Activated CD4-positive, alpha-beta T cell treated with anti-CD3 and anti-CD28 coated beads, Interleukin-2, amount 10 ng/mL, durations not matched to agents 7 days and 5 days (primary cell): Measurements from ENCODE around the gene MGAT4B. TPM values are rescaled to one million over a fixed set of nuclear protein-coding genes. Genes with fewer than 3 reads are reported as not detected.
A peak's percentile ranks its signal among the peaks of the same experiment; 100 is the strongest.

ENCODE experiments used
- CTCF ChIA-PET: fragments of 350-600 bp; sonication (Branson Sonifier 250); formaldehyde crosslinking; loops from one replicate; lab custom pipeline; 2021; ENCODE audit warnings: antibody characterized with exemption; lab: Charles Lee
- POLR2A ChIA-PET: fragments of 350-600 bp; sonication (Branson Sonifier 250); formaldehyde crosslinking; loops from one replicate; lab custom pipeline; 2021; ENCODE audit warnings: antibody characterized with exemption; lab: Charles Lee
- DNase-seq: peaks from one replicate; pipeline ENCODE4 v3.0.0-alpha.2; 2020
- H3K27ac Mint-ChIP-seq: one replicate; pipeline ENCODE4 v1.8.0; 2021; ENCODE audit warnings: mild to moderate bottlenecking, moderate library complexity, mixed read lengths
- H3K27me3 Mint-ChIP-seq: one replicate; pipeline ENCODE4 v1.8.0; 2021; ENCODE audit warnings: mixed read lengths
- H3K36me3 Mint-ChIP-seq: one replicate; pipeline ENCODE4 v1.8.0; 2021; ENCODE audit warnings: low read depth, mixed read lengths
- H3K4me1 Mint-ChIP-seq: one replicate; pipeline ENCODE4 v1.8.0; 2021; ENCODE audit warnings: mixed read lengths
- H3K4me3 Mint-ChIP-seq: one replicate; pipeline ENCODE4 v1.8.0; 2021; ENCODE audit warnings: mild to moderate bottlenecking, moderate library complexity, mixed read lengths
- H3K9me3 Mint-ChIP-seq: one replicate; pipeline ENCODE4 v1.8.0; 2021; ENCODE audit warnings: mixed read lengths
- total RNA-seq, 2 experiments: library from RNA; stranded (reverse); gene quantifications; one replicate each; pipeline ENCODE4 v1.2.3, GENCODE V29; 2021

The MGAT4B gene
- total RNA-seq, 2 experiments from 2014 or later: 86.2 to 87.7 TPM

DNA sequence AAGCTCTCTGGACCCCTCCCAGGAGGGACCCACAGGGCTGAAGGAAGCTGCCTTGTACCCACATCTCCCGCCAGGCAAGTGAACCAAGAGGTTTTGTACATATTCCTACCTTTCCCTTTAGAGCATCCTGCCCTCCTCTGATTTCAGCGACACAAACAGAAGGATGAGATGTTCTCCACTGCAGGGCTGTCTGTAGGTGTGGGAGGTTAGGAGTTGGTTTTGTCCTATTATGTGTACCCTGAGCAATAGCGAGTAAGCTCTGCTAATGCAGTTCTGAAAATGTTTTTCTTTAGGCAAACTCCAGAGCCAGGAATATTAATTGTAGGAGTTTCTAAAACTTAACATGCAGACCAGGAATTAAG, 27.0 kb upstream of the MGAT4B start:
- Mint-ChIP-seq H3K27ac (no peak overlapping the region), H3K4me1 (peaks cover 20% of the 10 kb centered on the region), H3K4me3 (no peak overlapping the region), H3K9me3 (peaks cover 2% of the 10 kb centered on the region), H3K27me3 (no peaks in the 10 kb centered on the region), H3K36me3 (peaks cover 62% of the 10 kb centered on the region)
- DNase-seq: no peak
- POLR2A ChIA-PET: no interaction called here
- CTCF ChIA-PET: no interaction called here

DNA sequence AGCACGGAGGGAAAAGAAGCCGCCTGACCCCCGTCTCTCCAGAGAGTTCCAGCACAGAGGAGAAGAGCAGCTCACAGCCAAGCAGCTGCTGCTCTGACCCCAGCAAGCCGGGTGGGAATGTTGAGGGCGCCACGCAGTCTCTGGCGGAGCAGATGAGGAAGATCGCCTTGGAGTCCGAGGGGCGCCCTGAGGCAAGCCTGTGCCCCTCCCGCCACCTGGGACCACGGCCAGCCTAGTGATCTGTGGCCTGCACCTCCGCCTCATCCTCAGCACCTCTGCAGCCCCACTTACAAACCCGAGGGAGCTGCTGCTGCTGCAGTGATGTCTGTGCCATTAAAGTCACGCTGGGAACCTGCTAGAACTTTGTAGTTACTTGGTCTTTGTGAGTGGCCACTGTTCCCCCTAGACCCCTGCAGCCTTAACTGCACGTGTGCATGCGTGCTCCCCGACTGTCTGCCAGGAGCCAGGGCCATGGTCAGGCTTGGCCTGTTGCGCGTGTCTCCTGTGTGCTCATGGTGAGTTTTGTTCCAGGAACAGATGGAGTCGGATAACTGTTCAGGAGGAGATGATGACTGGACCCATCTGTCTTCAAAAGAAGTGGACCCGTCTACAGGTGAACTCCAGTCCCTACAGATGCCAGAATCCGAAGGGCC, 26.5 kb upstream of the MGAT4B start:
- CTCF ChIA-PET: interaction anchor here (0.9 kb wide), 1 partner anchor 25 kb away, joined by 3 read pairs; no protein-coding TSS in a partner anchor
- H3K27me3 Mint-ChIP-seq: no peaks in the 10 kb centered on the region
- peaks cover 64% of the 10 kb centered on the region for H3K36me3 Mint-ChIP-seq
- no peak for DNase-seq
- H3K27ac Mint-ChIP-seq: no peak overlapping the region
- H3K9me3 Mint-ChIP-seq: peaks cover 2% of the 10 kb centered on the region
- POLR2A ChIA-PET: no interaction called here
- H3K4me3 Mint-ChIP-seq: no peak overlapping the region
- H3K4me1 Mint-ChIP-seq: peaks cover 20% of the 10 kb centered on the region

DNA sequence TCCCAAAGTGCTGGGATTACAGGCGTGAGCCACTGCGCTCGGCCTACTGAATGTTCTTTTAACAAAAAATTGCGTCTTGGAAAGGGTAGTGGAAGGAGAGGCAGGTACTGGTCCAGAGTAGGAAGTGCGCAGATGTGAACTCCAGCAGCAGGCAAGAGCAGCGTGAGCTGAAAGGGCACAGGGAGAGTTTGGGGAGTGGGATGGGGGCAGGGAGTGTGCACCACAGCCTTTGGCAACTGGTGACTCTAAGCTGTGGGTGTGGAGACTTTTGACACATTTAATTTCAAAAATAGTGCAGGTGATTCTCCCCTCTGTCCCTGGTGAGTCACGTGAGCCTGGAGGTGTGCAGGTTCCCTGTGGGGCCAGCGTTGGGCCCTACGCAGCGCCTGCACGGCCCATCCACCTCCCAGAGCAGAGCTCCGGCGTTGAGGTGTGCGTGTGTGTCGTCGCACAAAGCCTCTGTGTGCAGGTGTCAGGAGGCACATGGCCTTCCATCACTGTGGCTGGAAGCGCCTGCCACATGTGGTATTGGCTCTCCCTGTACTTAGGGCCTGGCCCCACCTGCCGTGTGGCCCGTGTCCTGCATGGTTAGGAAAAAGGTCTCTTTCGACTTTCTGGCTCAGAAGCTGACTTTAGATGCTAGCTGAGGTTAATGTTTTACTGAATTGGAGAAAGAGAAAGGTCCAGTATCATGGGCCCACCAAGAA, 25.5 kb upstream of the MGAT4B start:
- no peaks in the 10 kb centered on the region for H3K27me3 Mint-ChIP-seq
- H3K4me1 Mint-ChIP-seq: peaks cover 21% of the 10 kb centered on the region
- H3K9me3 Mint-ChIP-seq: peaks cover 2% of the 10 kb centered on the region
- DNase-seq: no peak
- ChIA-PET CTCF (interaction anchor here (0.9 kb wide), 1 partner anchor 24 kb away, joined by 3 read pairs; no protein-coding TSS in a partner anchor), POLR2A (no interaction called here)
- no peak overlapping the region for H3K4me3 Mint-ChIP-seq
- H3K27ac Mint-ChIP-seq: no peak overlapping the region
- H3K36me3 Mint-ChIP-seq: peaks cover 69% of the 10 kb centered on the region

DNA sequence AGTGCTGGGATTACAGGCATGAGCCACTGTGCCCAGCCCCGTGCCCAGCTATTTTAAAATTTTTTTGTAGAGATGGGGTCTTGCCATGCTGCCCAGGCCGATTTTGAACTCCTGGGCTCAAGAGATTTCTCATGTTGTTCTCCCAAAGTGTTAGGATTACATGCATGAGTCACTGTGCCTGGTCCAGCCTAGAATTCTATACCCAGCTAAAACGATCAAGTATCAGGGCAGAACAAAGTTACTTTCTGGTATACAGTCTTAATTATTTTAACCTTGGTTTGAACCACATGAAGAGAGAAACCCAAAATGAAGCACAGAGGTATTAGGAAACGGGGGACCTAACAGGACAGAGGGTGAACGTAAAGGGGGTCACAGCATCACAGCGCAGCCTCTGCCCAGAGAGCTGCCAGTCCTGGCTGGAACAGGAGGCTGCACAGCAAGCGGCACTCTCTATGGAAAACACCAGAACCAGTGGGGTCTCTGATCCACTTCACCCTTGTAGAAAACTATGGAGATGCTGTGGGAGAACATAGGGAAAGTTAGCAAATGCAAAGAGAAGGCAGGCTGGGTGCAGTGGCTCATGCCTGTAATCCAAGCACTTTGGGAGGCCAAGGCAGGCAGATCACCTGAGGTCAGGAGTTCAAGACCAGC, 24.3 kb upstream of the MGAT4B start:
- no peak overlapping the region for H3K4me3 Mint-ChIP-seq
- DNase-seq: no peak
- H3K36me3 Mint-ChIP-seq: peaks cover 64% of the 10 kb centered on the region
- H3K9me3 Mint-ChIP-seq: peaks cover 2% of the 10 kb centered on the region
- H3K27me3 Mint-ChIP-seq: no peaks in the 10 kb centered on the region
- POLR2A ChIA-PET: no interaction called here
- H3K4me1 Mint-ChIP-seq: peaks cover 12% of the 10 kb centered on the region
- H3K27ac Mint-ChIP-seq: peak overlapping the region; percentile 38
- CTCF ChIA-PET: interaction anchor here (0.6 kb wide), 1 partner anchor 1416 kb away, joined by 3 read pairs; no protein-coding TSS in a partner anchor

DNA sequence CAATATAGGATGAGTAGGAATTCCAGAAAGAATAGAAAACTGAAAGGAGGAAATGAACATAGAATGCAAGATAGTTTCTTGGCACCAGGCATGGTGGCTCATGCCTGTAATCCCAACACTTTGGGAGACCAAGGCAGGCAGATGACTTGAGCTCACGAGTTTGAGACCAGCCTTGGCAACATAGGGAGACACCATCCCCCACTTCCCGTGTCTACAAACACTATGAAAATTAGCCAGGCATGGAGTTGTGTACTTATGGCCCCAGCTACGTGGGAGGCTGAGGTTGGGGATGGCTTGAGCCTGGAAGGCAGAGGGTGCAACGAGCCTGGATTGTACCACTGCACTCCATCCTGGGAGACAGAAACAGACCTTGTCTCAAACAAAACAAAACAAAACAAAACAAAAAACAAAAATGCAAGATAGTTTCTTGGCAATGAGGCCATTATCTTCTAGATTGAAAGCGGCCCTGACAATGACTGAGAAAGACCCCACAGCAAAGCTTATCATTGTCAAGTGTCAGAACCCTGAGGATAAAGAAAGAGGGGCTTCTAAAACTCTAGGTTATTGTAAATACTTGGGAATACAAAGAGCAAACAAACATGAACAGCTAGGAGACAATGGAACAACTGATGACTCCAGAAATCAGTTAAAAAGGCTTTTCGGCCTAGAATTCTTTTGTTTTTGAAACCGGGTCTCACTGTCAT, 23.2 kb upstream of the MGAT4B start:
- no peak for DNase-seq
- Mint-ChIP-seq H3K27me3 (no peaks in the 10 kb centered on the region), H3K27ac (peak overlapping the region; percentile 38), H3K9me3 (no peaks in the 10 kb centered on the region), H3K4me1 (peaks cover 9% of the 10 kb centered on the region), H3K4me3 (no peak overlapping the region), H3K36me3 (peaks cover 66% of the 10 kb centered on the region)
- POLR2A ChIA-PET: no interaction called here
- CTCF ChIA-PET: no interaction called here

DNA sequence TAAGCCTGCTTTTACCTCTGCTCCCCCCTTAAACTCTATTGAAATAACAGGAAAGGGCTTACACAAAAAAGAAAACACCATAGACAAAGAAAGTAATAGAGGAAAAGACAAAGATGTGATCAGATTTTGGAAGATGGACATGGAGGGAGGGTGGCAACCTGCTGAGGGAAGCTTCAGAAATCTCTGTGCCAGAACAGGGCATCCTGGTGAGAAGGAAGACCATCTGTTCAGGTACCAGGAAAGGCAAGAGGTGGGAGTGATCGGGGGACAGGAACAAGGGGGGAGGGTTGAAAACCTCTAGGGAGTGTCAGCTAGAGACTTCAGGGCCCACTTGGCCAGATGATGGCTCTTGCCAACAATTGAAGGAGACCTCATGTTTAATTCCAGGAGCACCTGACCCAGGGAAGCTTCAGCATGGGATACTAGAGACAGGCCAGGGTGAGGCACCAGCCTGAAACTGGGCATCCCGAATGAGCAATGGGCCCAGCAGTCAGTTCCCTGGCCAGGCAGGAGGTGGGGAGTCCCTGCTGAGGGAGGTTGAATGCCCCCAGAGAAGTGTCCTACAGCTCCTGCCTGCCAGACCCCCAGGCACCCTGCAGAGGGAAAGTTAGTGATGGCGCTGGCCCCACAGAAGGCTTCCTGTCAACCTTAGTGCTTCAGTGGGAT, 22.2 kb upstream of the MGAT4B start:
- Mint-ChIP-seq H3K27me3 (no peaks in the 10 kb centered on the region), H3K9me3 (no peaks in the 10 kb centered on the region), H3K4me3 (no peak overlapping the region), H3K27ac (peak overlapping the region; percentile 69), H3K36me3 (peaks cover 71% of the 10 kb centered on the region), H3K4me1 (peaks cover 14% of the 10 kb centered on the region)
- POLR2A ChIA-PET: no interaction called here
- DNase-seq: no peak
- CTCF ChIA-PET: interaction anchor here (1.1 kb wide), 1 partner anchor 31 kb away, joined by 3 read pairs; no protein-coding TSS in a partner anchor

DNA sequence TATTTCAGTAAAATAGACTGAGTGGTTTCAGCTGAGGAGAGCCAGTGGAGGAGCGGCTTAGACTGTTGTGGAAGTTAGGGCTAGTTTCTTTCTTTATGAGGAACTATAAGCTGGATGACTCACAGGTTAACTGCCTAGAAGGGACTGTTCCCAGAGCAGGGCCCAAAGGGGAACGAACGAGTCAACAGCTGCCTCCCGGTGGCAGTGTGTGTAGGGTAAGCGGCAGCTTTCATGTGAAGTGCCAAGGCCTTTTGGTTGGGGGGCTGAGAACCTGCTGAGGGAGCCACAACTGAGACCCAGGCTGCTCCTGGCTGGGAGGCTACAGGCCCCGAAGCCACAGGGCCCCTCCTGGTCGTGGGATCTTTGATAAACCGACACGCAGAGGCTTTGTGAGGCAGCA, 21.0 kb upstream of the MGAT4B start:
- Mint-ChIP-seq H3K9me3 (no peaks in the 10 kb centered on the region), H3K4me3 (no peak overlapping the region), H3K27me3 (no peaks in the 10 kb centered on the region), H3K27ac (no peak overlapping the region), H3K36me3 (peaks cover 70% of the 10 kb centered on the region), H3K4me1 (peaks cover 20% of the 10 kb centered on the region)
- POLR2A ChIA-PET: no interaction called here
- DNase-seq: no peak
- CTCF ChIA-PET: no interaction called here

DNA sequence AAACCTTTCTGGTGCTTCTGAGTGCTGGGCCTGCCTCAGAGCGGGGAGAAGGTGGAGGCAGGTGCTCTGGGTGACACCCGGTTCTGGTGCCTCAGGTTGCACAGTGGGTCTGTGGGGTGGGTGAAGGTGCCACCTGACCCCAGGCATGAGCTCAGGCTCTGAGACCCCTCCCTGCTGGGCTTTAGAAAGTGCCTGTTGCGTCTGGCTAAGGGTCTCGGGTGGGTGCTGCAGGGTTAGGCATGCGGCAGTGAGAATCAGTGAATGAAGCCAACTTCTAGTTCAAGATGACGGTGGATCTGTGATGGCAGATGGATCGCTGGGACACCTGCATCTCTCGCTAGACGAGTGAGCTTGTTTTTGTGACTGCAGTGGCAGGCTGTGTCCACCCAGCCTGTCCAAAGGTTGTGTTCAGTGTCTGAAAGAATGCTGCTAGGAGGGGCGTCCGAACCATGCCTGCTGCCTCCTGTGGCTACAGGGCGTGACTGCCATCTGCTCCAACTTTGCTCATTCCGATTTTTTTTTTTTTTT, 19.1 kb upstream of the MGAT4B start:
- Mint-ChIP-seq H3K4me1 (peaks cover 33% of the 10 kb centered on the region), H3K4me3 (no peak overlapping the region), H3K27me3 (no peaks in the 10 kb centered on the region), H3K36me3 (peaks cover 66% of the 10 kb centered on the region), H3K9me3 (no peaks in the 10 kb centered on the region), H3K27ac (peak overlapping the region; percentile 5)
- ChIA-PET POLR2A (no interaction called here), CTCF (interaction anchor here (0.6 to 1.4 kb wide), 2 partner anchors 13 to 15 kb away, joined by 3 read pairs; no protein-coding TSS in a partner anchor)
- no peak for DNase-seq

DNA sequence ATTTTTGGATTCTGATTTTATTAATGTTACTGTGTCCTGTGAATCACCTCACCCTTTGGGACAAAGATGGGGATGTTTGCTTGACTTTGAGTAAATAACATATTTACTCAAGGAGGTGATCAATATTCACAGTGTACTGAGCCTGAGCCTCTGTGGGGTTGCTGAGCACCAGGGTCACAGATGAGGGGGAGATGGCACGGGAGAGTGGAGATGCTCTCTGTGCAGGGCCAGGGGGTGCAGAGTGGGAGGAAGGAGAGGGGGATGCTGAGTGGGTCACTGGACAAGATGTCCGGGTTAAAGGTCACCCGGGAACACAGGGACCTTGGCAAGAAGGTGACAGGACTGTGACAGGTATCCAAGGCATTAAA, 18.1 kb upstream of the MGAT4B start:
- ChIA-PET POLR2A (no interaction called here), CTCF (interaction anchor here (1.4 kb wide), 1 partner anchor 12 kb away, joined by 3 read pairs; no protein-coding TSS in a partner anchor)
- Mint-ChIP-seq H3K9me3 (no peaks in the 10 kb centered on the region), H3K4me1 (peaks cover 41% of the 10 kb centered on the region), H3K4me3 (no peak overlapping the region), H3K27me3 (no peaks in the 10 kb centered on the region), H3K27ac (no peak overlapping the region), H3K36me3 (peaks cover 58% of the 10 kb centered on the region)
- no peak for DNase-seq

DNA sequence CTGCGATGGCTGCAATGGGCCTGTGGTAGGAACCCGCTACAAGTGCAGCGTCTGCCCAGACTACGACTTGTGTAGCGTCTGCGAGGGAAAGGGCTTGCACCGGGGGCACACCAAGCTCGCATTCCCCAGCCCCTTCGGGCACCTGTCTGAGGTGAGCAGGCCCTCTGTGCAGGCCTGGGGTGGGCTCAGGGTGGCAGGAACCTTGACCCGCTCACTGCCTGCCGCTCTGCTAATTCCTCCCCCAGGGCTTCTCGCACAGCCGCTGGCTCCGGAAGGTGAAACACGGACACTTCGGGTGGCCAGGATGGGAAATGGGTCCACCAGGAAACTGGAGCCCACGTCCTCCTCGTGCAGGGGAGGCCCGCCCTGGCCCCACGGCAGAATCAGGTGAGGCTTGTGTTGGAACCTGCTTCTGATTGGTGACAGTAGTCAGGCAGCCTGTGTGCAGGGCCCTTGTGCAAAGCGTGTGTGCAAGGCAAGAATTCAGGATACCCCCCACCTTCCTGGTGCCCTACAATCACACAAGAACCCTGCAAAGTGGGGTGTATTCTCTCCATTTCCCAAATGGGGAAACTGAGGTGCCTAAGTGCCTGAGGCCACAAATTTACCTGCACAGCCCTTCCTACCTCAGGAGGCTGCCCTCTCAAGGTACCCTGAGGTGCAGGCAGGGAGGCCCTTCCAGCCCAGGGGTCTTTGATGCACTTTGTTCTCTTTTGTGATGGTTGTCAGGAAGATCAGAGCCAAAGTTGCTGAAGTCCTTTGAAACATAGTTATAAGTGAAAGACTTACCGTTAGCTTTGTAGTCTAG, 17.5 kb upstream of the MGAT4B start:
- DNase-seq: no peak
- no peaks in the 10 kb centered on the region for H3K9me3 Mint-ChIP-seq
- H3K27ac Mint-ChIP-seq: no peak overlapping the region
- H3K36me3 Mint-ChIP-seq: peaks cover 52% of the 10 kb centered on the region
- H3K4me1 Mint-ChIP-seq: peaks cover 44% of the 10 kb centered on the region
- POLR2A ChIA-PET: no interaction called here
- H3K4me3 Mint-ChIP-seq: no peak overlapping the region
- no peaks in the 10 kb centered on the region for H3K27me3 Mint-ChIP-seq
- CTCF ChIA-PET: interaction anchor here (1.4 kb wide), 1 partner anchor 11 kb away, joined by 3 read pairs; no protein-coding TSS in a partner anchor

DNA sequence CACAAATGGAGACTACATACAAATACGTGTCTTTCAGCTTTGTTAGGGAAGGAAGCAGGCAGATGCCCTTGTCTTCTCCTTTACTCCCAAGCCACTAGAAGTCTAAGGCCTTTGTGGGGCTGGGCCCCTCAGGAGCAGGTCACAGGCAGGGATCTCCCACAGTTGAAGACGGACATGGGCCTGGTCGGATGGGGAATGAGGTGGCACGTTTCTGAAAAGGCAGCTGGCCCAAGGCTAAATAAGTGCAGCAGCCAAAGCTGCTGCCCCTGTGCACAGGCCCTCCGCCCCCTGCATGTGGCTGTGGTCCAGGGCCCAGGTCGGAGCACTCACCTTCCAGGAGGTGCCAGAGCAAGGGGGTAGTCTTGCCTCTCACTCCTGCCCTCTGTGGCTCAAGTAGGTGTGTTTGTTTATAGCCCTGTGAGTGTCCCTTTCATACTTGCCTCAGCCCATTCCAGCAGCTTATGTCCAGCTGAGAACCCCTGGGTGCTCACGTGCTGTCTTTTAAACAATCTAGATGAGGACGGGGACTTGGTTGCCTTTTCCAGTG, 15.9 kb upstream of the MGAT4B start:
- Mint-ChIP-seq H3K9me3 (no peaks in the 10 kb centered on the region), H3K4me1 (peaks cover 52% of the 10 kb centered on the region), H3K27ac (peak overlapping the region; percentile 27), H3K4me3 (peak overlapping the region; percentile 95), H3K27me3 (no peaks in the 10 kb centered on the region), H3K36me3 (peaks cover 41% of the 10 kb centered on the region)
- DNase-seq: no peak
- ChIA-PET CTCF (interaction anchor here (1.3 kb wide), 1 partner anchor 21 kb away, joined by 4 read pairs; no protein-coding TSS in a partner anchor), POLR2A (no interaction called here)
